HEK293 (cell line): ENCODE measurements around the gene CYP11A1.

Experiments used
- ATF2 ChIP-seq: fragments of 450-650 bp; formaldehyde crosslinking; IDR thresholded peaks from 2 replicates; pipeline ENCODE4 v1.5.1; 2016; ENCODE audit warnings: missing biosample characterization, missing genetic modification characterization, low read depth
- EGR2 ChIP-seq: fragments of 450-650 bp; formaldehyde crosslinking; IDR thresholded peaks from 2 replicates; pipeline ENCODE4 v1.5.1; 2016; ENCODE audit warnings: low read depth, missing biosample characterization, missing genetic modification characterization
- GFI1B ChIP-seq: fragments of 450-650 bp; formaldehyde crosslinking; IDR thresholded peaks from 2 replicates; pipeline ENCODE4 v1.5.1; 2016; ENCODE audit warnings: missing biosample characterization, missing genetic modification characterization
- MZF1 ChIP-seq: fragments of 450-650 bp; formaldehyde crosslinking; IDR thresholded peaks from 2 replicates; pipeline ENCODE4 v1.5.1; 2017; ENCODE audit warnings: missing biosample characterization, missing genetic modification characterization, borderline replicate concordance
- SCRT2 ChIP-seq: fragments of 450-650 bp; formaldehyde crosslinking; IDR thresholded peaks from 2 replicates; pipeline ENCODE4 v1.5.1; 2016; ENCODE audit warnings: missing biosample characterization, missing genetic modification characterization
- SP2 ChIP-seq: fragments of 450-650 bp; formaldehyde crosslinking; IDR thresholded peaks from 2 replicates; pipeline ENCODE4 v1.5.1; 2016; ENCODE audit warnings: missing biosample characterization, missing genetic modification characterization
- WT1 ChIP-seq: fragments of 450-650 bp; formaldehyde crosslinking; IDR thresholded peaks from 2 replicates; pipeline ENCODE4 v1.5.1; 2016; ENCODE audit warnings: missing biosample characterization, missing genetic modification characterization
- ZBTB44 ChIP-seq: fragments of 450-650 bp; IDR thresholded peaks from 2 replicates; pipeline ENCODE4 v1.5.1; 2018; ENCODE audit warnings: missing biosample characterization, mild to moderate bottlenecking, missing genetic modification characterization
- ZBTB48 ChIP-seq: fragments of 450-650 bp; formaldehyde crosslinking; IDR thresholded peaks from 2 replicates; pipeline ENCODE4 v1.5.1; 2016; ENCODE audit warnings: missing biosample characterization, missing genetic modification characterization
- ZNF138 ChIP-seq: fragments of 450-650 bp; formaldehyde crosslinking; IDR thresholded peaks from 2 replicates; pipeline ENCODE4 v1.5.1; 2016; ENCODE audit warnings: missing biosample characterization, missing genetic modification characterization, borderline replicate concordance
- ZNF146 ChIP-seq: fragments of 450-650 bp; formaldehyde crosslinking; IDR thresholded peaks from 2 replicates; pipeline ENCODE4 v1.5.1; 2016; ENCODE audit warnings: missing biosample characterization, missing genetic modification characterization
- ZNF169 ChIP-seq: fragments of 450-650 bp; formaldehyde crosslinking; IDR thresholded peaks from 2 replicates; pipeline ENCODE4 v1.5.1; 2016; ENCODE audit warnings: missing biosample characterization, missing genetic modification characterization
- ZNF184 ChIP-seq: fragments of 450-650 bp; IDR thresholded peaks from 2 replicates; pipeline ENCODE4 v1.5.1; 2018; ENCODE audit warnings: missing biosample characterization, mild to moderate bottlenecking, missing genetic modification characterization
- ZNF202 ChIP-seq: fragments of 450-650 bp; formaldehyde crosslinking; IDR thresholded peaks from 2 replicates; pipeline ENCODE4 v1.5.1; 2016; ENCODE audit warnings: missing biosample characterization, missing genetic modification characterization, borderline replicate concordance
- ZNF211 ChIP-seq: fragments of 450-650 bp; formaldehyde crosslinking; IDR thresholded peaks from 2 replicates; pipeline ENCODE4 v1.5.1; 2016; ENCODE audit warnings: low read depth, missing biosample characterization, missing genetic modification characterization
- ZNF23 ChIP-seq: fragments of 450-650 bp; formaldehyde crosslinking; IDR thresholded peaks from 2 replicates; pipeline ENCODE4 v1.5.1; 2016; ENCODE audit warnings: missing biosample characterization, missing genetic modification characterization, borderline replicate concordance
- ZNF239 ChIP-seq: fragments of 450-650 bp; formaldehyde crosslinking; IDR thresholded peaks from 2 replicates; pipeline ENCODE4 v1.5.1; 2016; ENCODE audit warnings: missing biosample characterization, missing genetic modification characterization
- ZNF335 ChIP-seq: fragments of 450-650 bp; formaldehyde crosslinking; conservative IDR thresholded peaks from 2 replicates; pipeline ENCODE4 v1.5.1; 2016; ENCODE audit warnings: missing biosample characterization, missing genetic modification characterization
- ZNF350 ChIP-seq: fragments of 450-650 bp; formaldehyde crosslinking; IDR thresholded peaks from 2 replicates; pipeline ENCODE4 v1.5.0; 2017; ENCODE audit warnings: missing biosample characterization, mild to moderate bottlenecking, missing genetic modification characterization
- ZNF366 ChIP-seq: fragments of 450-650 bp; formaldehyde crosslinking; conservative IDR thresholded peaks from 2 replicates; pipeline ENCODE4 v1.5.1; 2016; ENCODE audit warnings: missing biosample characterization, missing genetic modification characterization
- ZNF514 ChIP-seq: fragments of 450-650 bp; formaldehyde crosslinking; IDR thresholded peaks from 2 replicates; pipeline ENCODE4 v1.5.1; 2016; ENCODE audit warnings: missing biosample characterization, missing genetic modification characterization
- ZNF530 ChIP-seq: fragments of 450-650 bp; formaldehyde crosslinking; IDR thresholded peaks from 2 replicates; pipeline ENCODE4 v1.5.1; 2016; ENCODE audit warnings: low read depth, missing biosample characterization, missing genetic modification characterization
- ZNF558 ChIP-seq: fragments of 450-650 bp; formaldehyde crosslinking; IDR thresholded peaks from 2 replicates; pipeline ENCODE4 v1.5.1; 2016; ENCODE audit warnings: missing biosample characterization, missing genetic modification characterization
- ZNF610 ChIP-seq: fragments of 450-650 bp; formaldehyde crosslinking; IDR thresholded peaks from 2 replicates; pipeline ENCODE4 v1.5.1; 2016; ENCODE audit warnings: missing biosample characterization, missing genetic modification characterization, borderline replicate concordance
- ZNF639 ChIP-seq: fragments of 450-650 bp; formaldehyde crosslinking; IDR thresholded peaks from 2 replicates; pipeline ENCODE4 v1.5.1; 2016; ENCODE audit warnings: missing biosample characterization, missing genetic modification characterization
- ZNF76 ChIP-seq: fragments of 450-650 bp; formaldehyde crosslinking; IDR thresholded peaks from 2 replicates; pipeline ENCODE4; 2016; ENCODE audit warnings: low read depth, missing biosample characterization, missing genetic modification characterization, borderline replicate concordance
- ZNF830 ChIP-seq: fragments of 450-650 bp; IDR thresholded peaks from 2 replicates; pipeline ENCODE4 v1.5.0; 2018; ENCODE audit warnings: missing biosample characterization, missing genetic modification characterization, low read depth, mild to moderate bottlenecking, moderate library complexity
- ZSCAN23 ChIP-seq: fragments of 450-650 bp; formaldehyde crosslinking; IDR thresholded peaks from 2 replicates; pipeline ENCODE4 v1.5.1; 2016; ENCODE audit warnings: missing biosample characterization, missing genetic modification characterization
- ZSCAN30 ChIP-seq: fragments of 450-650 bp; IDR thresholded peaks from 2 replicates; pipeline ENCODE4 v1.5.1; 2018; ENCODE audit warnings: missing biosample characterization, mild to moderate bottlenecking, missing genetic modification characterization, moderate library complexity
- ZXDB ChIP-seq: fragments of 450-650 bp; formaldehyde crosslinking; IDR thresholded peaks from 2 replicates; pipeline ENCODE4 v1.5.1; 2016; ENCODE audit warnings: missing biosample characterization, missing genetic modification characterization
- TF ChIP-seq, protein P1 (sequence below): fragments of 450-650 bp; formaldehyde crosslinking; IDR thresholded peaks from 2 replicates; pipeline ENCODE4 v1.5.1; 2016; ENCODE audit warnings: missing biosample characterization, missing genetic modification characterization
- TF ChIP-seq, protein P2 (sequence below): fragments of 450-650 bp; formaldehyde crosslinking; IDR thresholded peaks from 2 replicates; pipeline ENCODE4 v1.5.1; 2016; ENCODE audit warnings: missing biosample characterization, missing genetic modification characterization, low read depth

CYP11A1 gene

DNA sequence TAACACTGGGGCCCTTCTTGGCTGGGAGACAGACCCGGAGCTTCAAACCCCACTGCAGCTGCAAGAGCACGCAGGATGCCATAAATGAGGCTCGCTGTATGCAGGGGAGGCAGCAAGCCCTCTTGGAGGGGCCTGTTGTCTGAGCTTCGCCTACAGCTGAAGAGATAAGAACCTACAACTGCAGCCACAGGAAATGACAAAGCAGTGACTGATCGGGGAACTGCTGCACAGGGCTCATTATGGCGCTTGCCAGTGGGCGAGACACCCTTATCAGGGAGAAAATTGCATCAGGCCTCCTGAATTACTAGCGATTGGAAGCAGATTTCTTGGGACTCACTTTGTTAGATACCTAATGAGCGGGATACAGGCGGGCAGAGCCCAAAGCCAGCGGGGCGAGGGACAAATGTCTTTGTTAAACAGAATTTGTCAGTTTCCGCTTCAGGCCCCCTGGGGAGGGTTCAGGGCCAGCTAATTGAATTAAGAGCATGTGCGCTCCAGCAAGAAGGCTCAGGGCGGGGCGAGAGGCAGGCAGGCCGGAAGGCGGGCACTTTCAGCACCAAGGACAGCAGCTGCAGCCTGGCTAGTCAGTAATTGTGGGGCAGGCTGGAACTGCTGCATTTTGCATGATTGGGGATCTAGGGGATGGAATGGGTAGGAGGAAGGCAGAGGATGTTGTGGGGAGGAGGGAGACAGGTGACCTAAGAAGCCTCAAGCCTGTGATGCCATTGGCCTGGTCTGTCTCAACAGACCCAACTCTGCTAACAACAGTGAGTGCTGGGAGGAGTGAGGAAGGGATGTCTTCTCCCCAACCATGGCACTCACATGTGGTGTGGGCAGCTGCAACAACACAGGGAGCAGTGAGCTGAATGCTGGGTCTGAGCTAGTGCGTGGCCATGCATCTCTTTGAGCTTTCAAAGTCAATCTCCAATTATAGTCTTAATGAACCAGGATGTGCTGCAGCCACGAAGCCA, 76.1 kb downstream of the CYP11A1 start (continued):
- no peak for TF ChIP-seq ZNF514 (tag by site-specific recombination)
- 0 out of 2 replicates have a peak, but pooled peaks have one; percentile 11 for TF ChIP-seq ZNF558 (tag by site-specific recombination)
- TF ChIP-seq ZNF211 (tag by site-specific recombination): no peak
- TF ChIP-seq ZNF202: no peak
- TF ChIP-seq, protein P1, sequence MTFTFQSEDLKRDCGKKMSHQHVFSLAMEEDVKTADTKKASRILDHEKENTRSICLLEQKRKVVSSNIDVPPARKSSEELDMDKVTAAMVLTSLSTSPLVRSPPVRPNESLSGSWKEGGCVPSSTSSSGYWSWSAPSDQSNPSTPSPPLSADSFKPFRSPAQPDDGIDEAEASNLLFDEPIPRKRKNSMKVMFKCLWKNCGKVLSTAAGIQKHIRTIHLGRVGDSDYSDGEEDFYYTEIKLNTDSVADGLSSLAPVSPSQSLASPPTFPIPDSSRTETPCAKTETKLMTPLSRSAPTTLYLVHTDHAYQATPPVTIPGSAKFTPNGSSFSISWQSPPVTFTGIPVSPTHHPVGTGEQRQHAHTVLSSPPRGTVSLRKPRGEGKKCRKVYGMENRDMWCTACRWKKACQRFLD (tag by site-specific recombination): no peak
- no peak for TF ChIP-seq ZNF146 (tag by site-specific recombination)
- peak; percentile 87 for TF ChIP-seq ZNF335 (tag by site-specific recombination)
- TF ChIP-seq ZNF169 (tag by site-specific recombination): no peak
- no peak for TF ChIP-seq ZNF138 (tag by site-specific recombination)
- no peak for TF ChIP-seq ZNF610
- TF ChIP-seq EGR2 (tag by site-specific recombination): peak; percentile 91
- peak; percentile 88 for TF ChIP-seq MZF1 (tag by site-specific recombination)
- peak; percentile 59; the same call in 1 of the 2 replicates for TF ChIP-seq ZSCAN30 (tag by site-specific recombination)
- no peak for TF ChIP-seq ZNF350 (tag by site-specific recombination)
- no peak for TF ChIP-seq ATF2 (tag by site-specific recombination)
- no peak; the same call in 1 of the 2 replicates for TF ChIP-seq ZBTB48 (tag by site-specific recombination)
- peak; percentile 66 for TF ChIP-seq ZSCAN23 (tag by site-specific recombination)
- TF ChIP-seq SP2 (tag by site-specific recombination): peak; percentile 56
- no peak for TF ChIP-seq ZNF239 (tag by site-specific recombination)
- TF ChIP-seq SCRT2 (tag by site-specific recombination): peak; percentile 27; the same call in 1 of the 2 replicates
- TF ChIP-seq ZNF530 (tag by site-specific recombination): no peak
- peak; percentile 59 for TF ChIP-seq ZBTB44
- TF ChIP-seq ZNF184 (tag by site-specific recombination): peak; percentile 83
- no peak; the same call in 1 of the 2 replicates for TF ChIP-seq ZXDB (tag by site-specific recombination)
- no peak for TF ChIP-seq ZNF76
- no peak for TF ChIP-seq WT1 (tag by site-specific recombination)
- no peak for TF ChIP-seq ZNF830
- no peak for TF ChIP-seq GFI1B
- no peak for TF ChIP-seq ZNF23 (tag by site-specific recombination)
- 0 out of 2 replicates have a peak, but pooled peaks have one; percentile 72 for TF ChIP-seq ZNF639 (tag by site-specific recombination)
- TF ChIP-seq ZNF366 (tag by site-specific recombination): 0 out of 2 replicates have a peak, but pooled peaks have one; percentile 13
- TF ChIP-seq, protein P2, sequence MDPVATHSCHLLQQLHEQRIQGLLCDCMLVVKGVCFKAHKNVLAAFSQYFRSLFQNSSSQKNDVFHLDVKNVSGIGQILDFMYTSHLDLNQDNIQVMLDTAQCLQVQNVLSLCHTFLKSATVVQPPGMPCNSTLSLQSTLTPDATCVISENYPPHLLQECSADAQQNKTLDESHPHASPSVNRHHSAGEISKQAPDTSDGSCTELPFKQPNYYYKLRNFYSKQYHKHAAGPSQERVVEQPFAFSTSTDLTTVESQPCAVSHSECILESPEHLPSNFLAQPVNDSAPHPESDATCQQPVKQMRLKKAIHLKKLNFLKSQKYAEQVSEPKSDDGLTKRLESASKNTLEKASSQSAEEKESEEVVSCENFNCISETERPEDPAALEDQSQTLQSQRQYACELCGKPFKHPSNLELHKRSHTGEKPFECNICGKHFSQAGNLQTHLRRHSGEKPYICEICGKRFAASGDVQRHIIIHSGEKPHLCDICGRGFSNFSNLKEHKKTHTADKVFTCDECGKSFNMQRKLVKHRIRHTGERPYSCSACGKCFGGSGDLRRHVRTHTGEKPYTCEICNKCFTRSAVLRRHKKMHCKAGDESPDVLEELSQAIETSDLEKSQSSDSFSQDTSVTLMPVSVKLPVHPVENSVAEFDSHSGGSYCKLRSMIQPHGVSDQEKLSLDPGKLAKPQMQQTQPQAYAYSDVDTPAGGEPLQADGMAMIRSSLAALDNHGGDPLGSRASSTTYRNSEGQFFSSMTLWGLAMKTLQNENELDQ (tag by site-specific recombination): no peak
